H1 (cell line): Measurements from ENCODE around the gene CABP4. TPM values are rescaled to one million over a fixed set of nuclear protein-coding genes. Genes with fewer than 3 reads are reported as not detected.

ENCODE experiments used
- CTCF ChIA-PET: fragments of 300-600 bp; sonication (Branson Sonifier 250); formaldehyde crosslinking; loops from one replicate; lab custom pipeline; 2021; ENCODE audit not compliant: partially characterized antibody; lab: Charles Lee
- POLR2A ChIA-PET: fragments of 300-600 bp; sonication (Branson Sonifier 250); formaldehyde crosslinking; loops from one replicate; lab custom pipeline; 2021; ENCODE audit warnings: inconsistent platforms; ENCODE audit not compliant: partially characterized antibody; lab: Charles Lee
- DNase-seq, 2 experiments: peaks; one replicate each; pipeline versions ENCODE4 v3.0.0 to v3.0.0-alpha.2; 2010 to 2022; ENCODE audit warnings: low spot score in 2 of 2, low read depth in 1 of 2, mixed read lengths in 1 of 2
- FAIRE-seq: peaks from 2 replicates; lab custom pipeline; 2011; peaks lifted over from hg19 to GRCh38; lab: Jason Lieb, UNC
- H2AFZ ChIP-seq: 2 replicates; pipeline ENCODE4 v1.8.1; 2012; ENCODE audit warnings: low read length, inconsistent platforms
- H2AK5ac ChIP-seq: 2 replicates; pipeline ENCODE4 v1.6.1; 2013; ENCODE audit warnings: low read depth, low read length
- H2BK120ac ChIP-seq: replicated peaks from 2 replicates; pipeline ENCODE3; 2013; ENCODE audit warnings: low read depth, low read length, inconsistent platforms
- H2BK12ac ChIP-seq: 2 replicates; pipeline ENCODE4 v1.6.1; 2013; ENCODE audit warnings: low read depth, low read length
- H2BK15ac ChIP-seq: 2 replicates; pipeline ENCODE4 v1.6.1; 2013; ENCODE audit warnings: low read length
- H2BK20ac ChIP-seq: 2 replicates; pipeline ENCODE4 v1.6.1; 2013; ENCODE audit warnings: low read length
- H2BK5ac ChIP-seq: 2 replicates; pipeline ENCODE4 v1.6.1; 2013; ENCODE audit warnings: low read depth, low read length
- H3K14ac ChIP-seq: 2 replicates; pipeline ENCODE4 v1.6.1; 2013; ENCODE audit warnings: inconsistent platforms; ENCODE audit not compliant: insufficient read length
- H3K18ac ChIP-seq: 2 replicates; pipeline ENCODE4 v1.6.1; 2013; ENCODE audit warnings: low read length; ENCODE audit errors: extremely low read depth
- H3K23ac ChIP-seq: 2 replicates; pipeline ENCODE4 v1.6.1; 2013; ENCODE audit warnings: inconsistent platforms; ENCODE audit not compliant: insufficient read length
- H3K23me2 ChIP-seq: 2 replicates; pipeline ENCODE4 v1.6.1; 2013; ENCODE audit warnings: low read depth, low read length
- H3K27ac ChIP-seq: 2 replicates; pipeline ENCODE4 v1.6.1; 2011; ENCODE audit warnings: low read depth, low read length, inconsistent platforms
- H3K27me3 ChIP-seq, 4 experiments: replicated peaks in 1 of 4; 1 replicate in 1 of 4; 2 replicates in 3 of 4; pipeline versions ENCODE4 v1.6.1 to v1.8.1; 2011 to 2013; ENCODE audit warnings: low read length in 3 of 4, mild to moderate bottlenecking in 3 of 4, inconsistent platforms in 2 of 4, mixed read lengths in 2 of 4, moderate library complexity in 1 of 4; ENCODE audit not compliant: control insufficient read depth in 3 of 4, insufficient read depth in 3 of 4; ENCODE audit errors: extremely low read depth in 1 of 4
- H3K36me3 ChIP-seq, 4 experiments: 2 replicates each; pipeline versions ENCODE4 v1.6.1 to v1.8.1; 2011 to 2013; ENCODE audit warnings: mild to moderate bottlenecking in 4 of 4, low read length in 3 of 4, moderate library complexity in 2 of 4, control low read depth in 1 of 4, inconsistent platforms in 1 of 4; ENCODE audit not compliant: insufficient read depth in 4 of 4, control insufficient read depth in 2 of 4
- H3K4ac ChIP-seq: replicated peaks from 2 replicates; pipeline ENCODE3; 2013; ENCODE audit warnings: low read length, low read depth, mixed read lengths, inconsistent platforms; ENCODE audit not compliant: insufficient read length
- H3K4me1 ChIP-seq, 4 experiments: replicated peaks in 1 of 4; 1 replicate in 1 of 4; 2 replicates in 3 of 4; pipeline versions ENCODE4 v1.6.1 to v1.8.1; 2011 to 2013; ENCODE audit warnings: low read length in 3 of 4, inconsistent platforms in 2 of 4, mixed read lengths in 1 of 4; ENCODE audit not compliant: insufficient read depth in 4 of 4, control insufficient read depth in 3 of 4
- H3K4me2 ChIP-seq, 2 experiments: 2 replicates each; pipeline versions ENCODE4 v1.6.1 to v1.8.1; 2011 to 2013; ENCODE audit warnings: low read depth in 2 of 2, low read length in 2 of 2, control low read depth in 1 of 2, inconsistent platforms in 1 of 2, mild to moderate bottlenecking in 1 of 2; ENCODE audit not compliant: insufficient read depth in 1 of 2
- H3K4me3 ChIP-seq, 4 experiments: fragments of 200-600, 300-600 bp in 1 of 4; sonication (generic), shearing (Covaris generic), sonication (Bioruptor Twin) in 1 of 4; 2 replicates each; pipeline versions ENCODE4 v1.5.1 to v1.8.1; 2011 to 2016; ENCODE audit warnings: low read length in 4 of 4, low read depth in 3 of 4, control low read depth in 2 of 4, inconsistent platforms in 2 of 4, mild to moderate bottlenecking in 2 of 4, mixed read lengths in 1 of 4, moderate library complexity in 1 of 4; ENCODE audit not compliant: insufficient read depth in 2 of 4; ENCODE audit errors: extremely low read depth in 1 of 4
- H3K56ac ChIP-seq: replicated peaks from 2 replicates; pipeline ENCODE3; 2013; ENCODE audit warnings: low read depth, mild to moderate bottlenecking, mixed read lengths, low read length, inconsistent platforms; ENCODE audit not compliant: insufficient read length
- H3K79me1 ChIP-seq: 2 replicates; pipeline ENCODE4 v1.6.1; 2013; ENCODE audit warnings: low read depth, low read length, control low read depth
- H3K79me2 ChIP-seq, 2 experiments: 2 replicates each; pipeline versions ENCODE4 v1.6.1 to v1.8.1; 2012 to 2013; ENCODE audit warnings: low read length in 2 of 2, mild to moderate bottlenecking in 2 of 2, inconsistent platforms in 1 of 2; ENCODE audit not compliant: insufficient read depth in 2 of 2, control insufficient read depth in 1 of 2
- H3K9ac ChIP-seq, 4 experiments: replicated peaks in 1 of 4; 1 replicate in 1 of 4; 2 replicates in 3 of 4; pipeline versions ENCODE4 v1.6.1 to v1.8.1; 2011 to 2013; ENCODE audit warnings: low read depth in 3 of 4, low read length in 3 of 4, control low read depth in 2 of 4, mild to moderate bottlenecking in 2 of 4, moderate library complexity in 2 of 4, inconsistent platforms in 1 of 4; ENCODE audit errors: extremely low read depth in 1 of 4
- H3K9me3 ChIP-seq, 2 experiments: 2 replicates each; pipeline versions ENCODE4 v1.6.1 to v1.8.1; 2012 to 2013; ENCODE audit warnings: mild to moderate bottlenecking in 2 of 2, moderate library complexity in 2 of 2, control low read depth in 1 of 2, inconsistent platforms in 1 of 2, low read depth in 1 of 2, low read length in 1 of 2, mixed read lengths in 1 of 2; ENCODE audit not compliant: insufficient read depth in 2 of 2
- H4K20me1 ChIP-seq, 2 experiments: replicated peaks in 1 of 2; 2 replicates each; pipeline versions ENCODE3 to v1.8.1; 2011 to 2013; ENCODE audit warnings: inconsistent platforms in 2 of 2, low read length in 2 of 2, mild to moderate bottlenecking in 1 of 2; ENCODE audit not compliant: insufficient read depth in 2 of 2, control insufficient read depth in 1 of 2
- H4K5ac ChIP-seq: 2 replicates; pipeline ENCODE4 v1.6.1; 2013; ENCODE audit warnings: low read length, low read depth, mixed read lengths, inconsistent platforms; ENCODE audit not compliant: insufficient read length
- H4K8ac ChIP-seq: 2 replicates; pipeline ENCODE4 v1.8.0; 2013; ENCODE audit warnings: mild to moderate bottlenecking, moderate library complexity, low read length, inconsistent platforms; ENCODE audit not compliant: insufficient read depth; ENCODE audit errors: extremely low read depth
- H4K91ac ChIP-seq: replicated peaks from 2 replicates; pipeline ENCODE3; 2013; ENCODE audit warnings: low read length, mixed read lengths, inconsistent platforms; ENCODE audit not compliant: insufficient read length
- WGBS, 2 experiments: shearing (Covaris generic) in 1 of 2; methylation state at CpG; one replicate each; pipeline versions ENCODE4 v1.1.6 to v1.1.7; 2013 to 2015; ENCODE audit warnings: low lambda C conversion rate in 2 of 2, mixed read lengths in 2 of 2, inconsistent platforms in 1 of 2, low coverage in 1 of 2, missing lambda C conversion rate in 1 of 2; ENCODE audit not compliant: insufficient replicate concordance in 2 of 2, insufficient coverage in 1 of 2, insufficient read length in 1 of 2; ENCODE audit errors: extremely low coverage in 1 of 2, missing lambda C conversion rate in 1 of 2; 5-methylcytosine and 5-hydroxymethylcytosine counted together
- polyA plus RNA-seq, 7 experiments: library from polyadenylated mRNA; depleted of rRNA in 3 of 7; stranded (reverse) in 5 of 7; unstranded in 2 of 7; fragments of >200 nt in 5 of 7; fragments of 200-250 nt in 2 of 7; gene quantifications; 1 replicate in 5 of 7; 2 replicates in 1 of 7; 4 replicates in 1 of 7; pipeline versions ENCODE4 v1.2.1 to v1.2.3, GENCODE V29; 2011 to 2013; ENCODE audit warnings: missing spikeins in 2 of 7, mixed read lengths in 2 of 7
- total RNA-seq: library from RNA; stranded (reverse); fragmentation: NEBNext Ultra II Directional; extraction: Animal tissue kit (Norgen Biotek cat#: 25700); gene quantifications from 2 replicates; pipeline ENCODE4 v1.2.1, GENCODE V29; 2021

CABP4 gene
- total and polyA plus RNA-seq, 2 of the 8 experiments (the other 6 are each of a cell fraction or from before 2014, with no cell fraction given): not detected

DNA sequence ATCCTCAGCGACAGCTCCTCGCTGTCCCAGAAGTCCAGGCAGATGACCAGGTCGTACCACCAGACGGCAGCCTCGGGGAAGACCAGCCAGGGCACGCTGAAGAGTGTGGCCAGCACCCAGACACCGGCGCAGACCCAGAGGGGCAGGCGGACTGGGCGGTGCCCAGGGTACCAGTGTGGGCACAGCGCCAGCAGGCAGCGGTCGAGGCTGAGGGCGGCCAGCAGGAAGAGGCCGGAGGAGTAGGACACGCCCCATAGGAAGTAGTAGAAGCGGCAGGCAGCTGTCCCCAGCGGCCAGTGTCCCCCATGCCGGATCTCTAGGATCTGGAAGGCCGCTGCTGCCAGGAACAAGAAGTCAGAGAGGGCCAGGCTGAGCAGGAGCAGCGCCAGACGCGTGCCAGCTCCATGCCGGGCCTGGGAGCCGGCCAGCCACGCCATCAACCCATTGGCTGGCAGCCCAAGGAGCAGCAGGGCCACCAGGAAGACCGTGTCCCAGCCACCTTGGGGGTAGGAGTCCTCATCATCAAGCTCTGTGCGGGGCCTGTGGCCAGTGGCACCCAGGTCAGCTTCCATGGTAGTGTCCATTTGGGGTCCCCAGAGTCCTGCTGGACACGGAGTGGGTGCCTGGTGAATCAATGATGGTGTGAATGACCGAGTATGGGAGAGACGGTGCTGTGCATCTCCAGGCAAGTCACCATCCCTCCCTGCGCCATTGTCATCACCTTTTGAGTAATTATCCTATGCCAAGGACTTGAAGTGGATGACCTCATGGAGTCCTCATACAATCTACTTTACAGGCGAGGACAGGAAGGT lies 2.8 kb upstream of the CABP4 start, which contains the start of gene GPR152:
Gene GPR152 (minus strand): TSS at position 589 of the 812 bp plus-strand sequence. CDS start 5 bp downstream, at position 584.
- CTCF ChIA-PET: interaction anchor here (0.8 to 2.1 kb wide), 6 partner anchors 8 to 51 kb away, joined by 3 to 8 read pairs (median 4); partner anchors contain the start of gene PPP1CA
- H3K27ac ChIP-seq: no peak within 1 kb of the TSS
- 0 out of 2 replicates have a peak within 1 kb of the TSS, but pooled peaks have one; percentile 9 for H2BK12ac ChIP-seq
- no peak within 1 kb of the TSS; the same call in 1 of the 2 replicates for H2BK5ac ChIP-seq
- no peak within 1 kb of the TSS for H3K4me2 ChIP-seq
- no peak within 1 kb of the TSS; the same call in 1 of the 2 replicates for H4K8ac ChIP-seq
- no peak within 1 kb of the TSS for H3K4ac ChIP-seq
- no peak within 1 kb of the TSS for H3K56ac ChIP-seq
- DNase-seq (no peak), FAIRE-seq (no peak)
- no peak within 1 kb of the TSS for H4K5ac ChIP-seq
- H4K91ac ChIP-seq: no peak within 1 kb of the TSS
- POLR2A ChIA-PET: interaction anchor here (1.4 to 2.2 kb wide), 5 partner anchors 12 to 24 kb away, joined by 3 to 15 read pairs (median 8); partner anchors contain the start of genes PTPRCAP and RPS6KB2
- no peak within 1 kb of the TSS for H2AFZ ChIP-seq
- H2AK5ac ChIP-seq: no peak within 1 kb of the TSS
- no peak within 1 kb of the TSS for H2BK20ac ChIP-seq
- H4K20me1 ChIP-seq: no peaks in the 10 kb centered on the region
- 0 out of 2 replicates have a peak within 1 kb of the TSS, but pooled peaks have one; percentile 46 for H2BK15ac ChIP-seq
- no peaks in the 10 kb centered on the region for H3K9me3 ChIP-seq
- no peaks in the 10 kb centered on the region for H3K36me3 ChIP-seq
- H3K27me3 ChIP-seq: no peaks in the 10 kb centered on the region
- H3K79me1 ChIP-seq: no peaks in the 10 kb centered on the region
- no peaks in the 10 kb centered on the region for H3K23me2 ChIP-seq
- no peak within 1 kb of the TSS for H3K23ac ChIP-seq
- H3K79me2 ChIP-seq: no peaks in the 10 kb centered on the region
- H3K4me3 ChIP-seq: no peak within 1 kb of the TSS
- no peak within 1 kb of the TSS for H3K18ac ChIP-seq
- H2BK120ac ChIP-seq: no peak within 1 kb of the TSS
- no peaks in the 10 kb centered on the region for H3K4me1 ChIP-seq
- 90% methylated on average over 26 of the region's 33 CpGs; no CpG with 5 or more reads in 1 of the 2 experiments for WGBS, 2 experiments
- no peak within 1 kb of the TSS for H3K9ac ChIP-seq
- H3K14ac ChIP-seq: no peak within 1 kb of the TSS
